GM18526 (cell line): Measurements from ENCODE around the gene TAF1B.

Source experiments
- POLR2A ChIP-seq: IDR thresholded peaks from 3 replicates; pipeline ENCODE4 v1.6.1; 2011; ENCODE audit not compliant: insufficient read length; ENCODE audit errors: extremely low read depth

TAF1B gene

DNA sequence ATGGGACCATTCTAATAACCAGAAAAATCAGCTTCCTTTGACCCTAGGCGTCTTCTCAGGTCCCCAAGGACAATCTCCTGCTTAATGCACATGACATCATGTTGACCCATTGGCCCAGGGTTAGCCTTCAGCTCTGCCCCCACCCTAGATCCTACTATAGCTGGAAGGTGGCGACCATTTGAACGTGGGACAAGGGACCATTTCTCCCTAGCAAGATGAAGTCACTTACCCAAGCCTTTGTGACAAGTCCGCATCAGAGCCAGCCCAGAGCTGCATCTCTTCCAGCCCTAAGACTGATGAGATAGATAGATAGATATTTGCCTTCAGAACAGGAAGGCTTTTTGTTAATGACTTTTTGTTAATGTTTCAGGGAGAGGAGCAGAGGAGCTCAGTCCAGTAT is 28.2 kb upstream of the TAF1B start:
- no peak for TF ChIP-seq POLR2A

DNA sequence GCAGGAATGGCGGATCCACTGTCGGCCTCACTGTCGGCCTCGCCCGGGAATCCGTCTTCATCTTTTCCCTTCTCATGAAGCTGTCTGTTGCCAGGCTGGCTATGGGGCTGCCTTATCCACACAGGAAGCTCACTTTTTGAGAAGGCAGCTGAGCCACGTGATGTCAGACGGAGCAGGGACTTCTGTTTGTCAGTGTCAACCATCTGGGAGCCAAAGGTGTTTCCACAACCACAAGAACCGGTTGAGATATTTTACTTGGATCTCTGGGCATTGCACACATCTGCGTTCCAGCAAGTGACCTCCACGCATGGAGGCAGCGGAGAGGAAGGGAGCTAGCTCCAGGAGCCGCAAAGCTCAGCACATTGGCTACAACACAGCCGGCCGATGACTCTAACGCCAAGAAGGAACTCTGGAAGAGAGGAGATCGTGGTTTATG is 27.4 kb upstream of the TAF1B start:
- TF ChIP-seq POLR2A, result no peak

DNA sequence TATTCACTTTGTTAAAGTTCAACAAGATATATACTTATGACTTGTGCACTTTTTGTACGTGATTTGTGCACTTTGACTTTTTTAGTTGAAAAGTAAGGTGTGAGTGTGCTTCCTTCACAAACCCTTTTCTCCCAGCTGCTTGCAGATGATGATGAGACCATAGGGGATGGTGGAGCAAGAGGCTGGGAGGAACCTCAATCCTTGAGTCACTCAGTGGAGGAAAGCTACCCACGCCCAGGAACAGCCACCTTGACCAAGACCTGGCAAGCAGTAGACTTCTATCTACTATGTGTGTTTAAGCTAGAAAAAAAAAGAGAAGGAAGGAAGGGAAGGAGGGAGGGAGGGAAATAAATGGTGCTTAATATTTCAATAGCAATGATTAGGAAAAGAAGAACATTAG is 25.2 kb upstream of the TAF1B start:
- no peak for TF ChIP-seq POLR2A

DNA sequence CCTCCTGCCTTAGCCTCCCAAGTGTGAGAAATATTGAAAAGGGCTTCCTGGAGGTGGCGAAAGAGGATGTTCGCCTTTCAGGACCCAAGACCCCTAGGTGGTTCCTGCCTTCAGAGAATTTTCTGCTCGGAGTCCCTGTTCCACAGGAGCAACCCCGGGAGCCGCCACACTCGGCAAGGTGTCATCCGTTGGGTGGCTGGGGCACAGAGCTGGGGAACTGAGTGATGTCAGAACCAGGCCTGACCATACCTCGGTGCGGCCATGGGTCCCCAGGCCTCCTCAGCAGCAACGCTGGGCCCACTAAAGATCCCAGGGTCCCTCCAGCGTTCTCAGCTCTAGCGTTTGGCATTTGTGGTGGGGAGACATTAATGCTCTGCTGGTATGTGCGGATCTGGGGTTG is 23.7 kb upstream of the TAF1B start:
- no peak for TF ChIP-seq POLR2A

DNA sequence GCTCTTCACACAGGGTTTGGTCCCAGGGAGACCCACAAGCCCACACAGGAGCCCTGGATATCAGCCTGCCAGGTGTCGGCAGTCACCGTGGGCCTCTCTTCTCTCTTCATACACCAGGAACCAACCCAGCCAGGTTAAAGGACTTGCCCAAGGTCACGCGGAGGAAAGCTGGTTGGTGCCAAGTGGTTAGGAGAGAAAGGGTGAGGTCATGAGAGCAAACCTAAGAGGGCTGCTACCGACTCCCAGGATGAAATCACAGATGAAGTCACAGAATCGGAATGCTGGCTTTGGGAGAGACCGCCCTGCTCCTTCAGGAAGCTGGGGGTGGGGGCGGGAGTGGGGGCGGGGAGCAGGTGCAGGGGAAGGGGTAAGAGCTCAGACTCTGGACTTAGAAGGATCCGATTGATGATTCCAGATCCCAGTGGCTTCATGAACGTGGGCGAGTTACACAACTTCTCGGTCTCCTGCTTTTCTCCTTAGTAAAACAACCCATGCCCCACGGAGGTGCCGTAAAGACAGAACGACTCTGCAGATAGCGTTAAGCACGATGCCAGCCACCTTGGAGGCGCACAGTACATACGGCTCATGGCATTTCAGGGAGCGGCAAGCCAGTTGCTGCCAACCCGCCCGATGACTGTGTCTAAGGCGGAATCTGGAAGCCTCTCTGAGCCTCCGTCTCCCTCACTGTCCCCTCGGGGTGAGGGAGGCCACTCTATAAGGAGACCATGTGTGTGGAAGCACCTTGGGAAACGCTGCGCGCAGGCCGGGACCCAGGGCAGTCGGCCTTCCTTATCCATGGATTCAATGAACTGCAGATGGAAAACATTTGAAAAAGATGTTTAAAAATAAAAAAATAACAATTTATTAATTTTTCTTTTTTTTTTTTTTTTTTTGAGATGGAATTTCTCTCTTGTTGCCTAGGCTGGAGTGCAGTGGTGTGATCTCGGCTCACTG is 23.0 kb upstream of the TAF1B start:
- TF ChIP-seq POLR2A, result no peak

DNA sequence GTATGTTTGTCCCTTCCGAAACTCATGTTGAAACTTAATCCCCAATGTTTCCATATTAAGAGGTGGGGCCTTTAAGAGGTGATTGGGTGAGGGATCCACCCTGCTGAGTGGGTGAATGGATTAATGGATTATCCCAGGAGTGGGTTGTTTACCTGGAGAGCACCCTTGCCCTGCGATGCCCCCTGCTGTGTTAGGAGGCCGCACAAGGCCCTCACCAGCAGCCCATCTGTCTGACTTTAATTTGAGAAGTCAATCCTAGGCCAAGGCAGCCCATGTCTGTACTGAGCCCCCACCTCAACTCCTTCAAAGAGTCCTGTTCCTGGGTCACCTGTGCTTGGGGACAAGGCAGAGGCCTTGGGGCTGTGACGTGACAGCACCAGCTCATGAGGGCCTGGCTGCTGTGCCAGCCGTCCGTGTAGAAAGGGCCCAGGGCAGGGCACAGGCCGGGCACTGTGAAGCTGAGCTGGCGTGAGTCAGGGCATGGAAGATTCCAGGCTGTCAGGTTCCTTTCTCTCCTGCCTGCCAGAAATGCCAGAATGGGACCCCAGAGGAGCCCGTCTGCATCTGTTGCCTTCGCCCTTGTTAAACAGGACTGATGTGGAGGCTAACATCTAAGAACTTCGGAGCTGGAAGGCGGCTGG is 21.3 kb upstream of the TAF1B start:
- TF ChIP-seq POLR2A, result no peak

DNA sequence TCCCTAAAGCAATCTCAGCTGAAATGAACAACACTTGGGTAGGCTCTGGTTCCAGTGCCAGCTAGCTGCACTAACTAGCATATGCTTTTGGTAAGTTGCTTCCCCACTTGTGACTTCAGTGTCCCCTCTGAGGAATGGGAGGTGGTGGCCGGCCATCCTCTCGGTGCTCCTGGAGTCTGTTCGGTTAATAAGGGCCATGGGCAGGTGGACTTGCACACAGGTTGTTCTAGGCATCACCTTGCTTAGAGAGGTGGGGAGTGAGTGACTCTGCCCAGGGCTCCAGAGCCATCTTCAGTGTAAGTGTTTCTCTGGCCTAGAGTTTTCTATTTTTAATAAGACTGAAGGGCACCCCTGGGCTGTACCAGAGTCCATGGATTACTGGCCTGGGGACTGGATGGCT is 18.8 kb upstream of the TAF1B start:
- no peak for TF ChIP-seq POLR2A

DNA sequence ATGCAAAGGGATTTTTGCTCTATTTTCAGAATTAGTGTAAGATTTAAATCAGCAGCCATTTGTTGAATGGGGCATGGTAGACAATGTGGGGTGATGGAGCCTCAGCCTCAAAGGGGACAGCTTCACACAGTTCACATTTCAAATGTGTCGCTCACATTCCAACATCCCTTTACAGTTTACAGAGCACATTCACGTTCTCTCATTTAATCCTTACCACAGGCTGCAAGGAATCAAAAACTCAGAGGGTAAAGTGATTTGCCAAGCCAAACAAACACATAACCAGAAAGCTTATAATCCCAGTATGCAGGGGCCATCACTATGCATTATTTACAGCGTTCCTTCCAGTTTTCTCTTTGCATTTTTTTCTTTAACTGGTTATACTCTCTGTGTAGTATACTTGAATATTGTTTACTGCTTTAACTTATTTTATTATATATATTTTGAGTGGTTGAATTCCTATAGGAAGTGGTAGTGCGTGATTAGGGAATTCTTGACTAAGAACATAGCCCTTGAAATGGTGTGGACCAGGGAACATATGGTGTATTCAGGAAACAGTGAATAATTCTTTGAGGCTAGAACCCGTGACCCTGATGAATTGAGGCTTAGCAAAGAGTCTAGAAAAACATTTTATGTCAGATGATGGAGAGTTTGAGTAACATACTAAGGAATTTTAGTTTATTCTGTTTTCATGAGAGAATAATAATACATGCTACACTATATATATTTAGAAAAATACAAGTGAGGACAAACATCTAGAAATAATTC is 18.1 kb upstream of the TAF1B start:
- TF ChIP-seq POLR2A, result no peak

DNA sequence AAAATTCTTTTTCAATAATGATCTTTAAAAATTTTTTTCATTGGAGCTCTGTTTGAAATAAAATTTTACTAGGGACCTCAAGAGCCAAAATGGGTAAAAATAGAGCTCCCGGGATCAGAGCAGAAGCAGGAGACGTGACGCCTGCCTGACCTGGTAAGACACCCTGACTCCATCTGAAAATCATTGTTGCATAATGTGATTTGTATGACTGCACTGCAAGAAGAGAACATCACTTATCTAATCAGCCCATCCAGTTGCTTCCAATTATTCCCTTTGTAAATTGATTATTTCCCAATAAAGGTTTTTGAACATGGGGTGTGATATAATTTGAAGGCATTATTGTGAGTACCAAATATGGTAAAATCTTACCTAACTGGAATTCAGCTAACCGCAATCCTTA is 17.1 kb upstream of the TAF1B start:
- no peak for TF ChIP-seq POLR2A

DNA sequence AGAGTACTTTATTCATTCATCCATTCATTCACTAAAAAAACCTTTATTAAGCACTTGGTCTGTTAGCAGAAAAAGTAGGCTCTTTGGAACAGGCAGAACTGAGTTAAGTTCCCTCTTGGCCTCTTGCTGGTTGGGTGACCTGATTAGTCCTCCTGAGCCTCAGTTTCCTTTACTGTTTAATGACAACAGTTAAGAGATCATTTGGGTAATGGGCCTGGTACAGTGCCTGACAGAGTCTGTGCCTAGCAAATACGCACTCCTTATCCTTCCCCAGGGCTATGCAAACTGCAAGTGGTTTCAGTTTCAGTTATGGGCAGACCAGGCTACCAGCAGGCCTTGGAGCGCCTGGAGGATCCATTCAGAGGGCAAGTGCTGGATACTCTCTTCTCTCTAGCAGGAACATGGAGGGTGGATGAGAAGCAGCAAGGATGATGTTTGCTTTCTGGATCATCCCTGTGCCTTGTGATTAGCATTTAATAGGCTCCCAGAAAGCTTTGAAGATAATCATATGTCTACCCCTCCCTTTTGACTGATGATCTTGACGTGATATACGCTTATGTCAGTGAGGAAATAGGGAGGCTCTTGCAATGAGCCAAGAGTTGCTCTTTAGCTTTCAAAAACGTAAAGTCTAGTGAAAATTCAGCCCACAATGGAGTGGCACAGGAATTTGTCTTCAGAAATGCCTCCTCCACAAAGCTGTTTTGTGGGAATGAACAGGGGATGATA is 12.4 kb upstream of the TAF1B start:
- TF ChIP-seq POLR2A, result no peak

DNA sequence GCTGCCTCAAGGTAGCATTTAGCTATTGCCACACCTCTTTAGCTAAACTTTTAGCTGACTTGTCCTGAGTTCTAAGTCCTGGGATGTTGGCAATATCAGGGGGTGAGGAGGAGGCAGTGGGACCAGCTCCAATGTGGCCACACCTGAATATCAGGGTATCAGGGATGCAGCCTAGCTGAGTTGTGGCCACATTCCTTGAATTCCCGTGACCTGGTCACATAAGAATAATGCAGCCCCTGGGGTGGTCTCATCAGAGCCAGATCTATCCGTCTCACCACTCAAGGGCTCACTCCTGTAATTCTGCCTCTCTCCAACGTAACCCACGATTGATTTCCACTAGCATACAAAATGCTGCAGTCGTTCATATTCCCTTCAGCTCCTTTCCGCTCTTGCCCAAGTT is 11.6 kb upstream of the TAF1B start:
- no peak for TF ChIP-seq POLR2A

DNA sequence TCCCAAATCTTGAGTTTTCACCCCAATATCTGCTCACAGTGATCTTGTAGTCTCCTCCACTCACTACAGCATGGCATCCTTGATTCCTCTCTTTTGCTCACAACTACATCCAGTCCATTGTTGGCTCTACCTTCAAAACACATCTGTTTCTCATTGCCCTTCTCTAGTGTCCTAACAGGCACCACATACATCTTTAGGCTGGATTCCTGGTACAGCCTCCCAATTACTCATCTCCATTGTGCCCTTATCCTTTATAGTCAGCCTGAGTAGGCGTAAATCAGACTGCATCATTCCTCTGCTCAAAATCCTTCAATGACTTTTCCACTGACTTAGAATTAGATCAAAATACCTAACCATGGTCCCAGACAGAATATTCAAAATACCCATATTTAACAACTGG is 10.7 kb upstream of the TAF1B start:
- no peak for TF ChIP-seq POLR2A

DNA sequence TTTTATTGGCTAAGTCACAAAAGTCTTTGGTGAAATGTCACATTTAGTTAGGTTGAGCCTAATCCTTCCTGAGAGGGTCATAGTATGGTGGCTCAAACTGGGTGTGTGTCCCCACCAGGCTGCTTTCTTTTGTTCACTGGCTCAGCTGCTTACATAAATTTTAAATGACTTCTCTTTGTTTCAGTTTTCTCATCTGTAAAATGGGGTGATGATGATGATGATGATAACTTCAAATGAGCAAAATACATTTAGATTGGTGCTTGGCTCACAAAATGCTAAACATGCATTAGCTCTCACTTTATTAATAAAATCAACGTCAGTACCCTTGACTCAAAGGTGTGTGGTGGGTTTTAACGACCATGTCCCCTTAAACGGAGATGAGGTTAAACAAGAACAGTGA is 7.2 kb upstream of the TAF1B start:
- no peak for TF ChIP-seq POLR2A

DNA sequence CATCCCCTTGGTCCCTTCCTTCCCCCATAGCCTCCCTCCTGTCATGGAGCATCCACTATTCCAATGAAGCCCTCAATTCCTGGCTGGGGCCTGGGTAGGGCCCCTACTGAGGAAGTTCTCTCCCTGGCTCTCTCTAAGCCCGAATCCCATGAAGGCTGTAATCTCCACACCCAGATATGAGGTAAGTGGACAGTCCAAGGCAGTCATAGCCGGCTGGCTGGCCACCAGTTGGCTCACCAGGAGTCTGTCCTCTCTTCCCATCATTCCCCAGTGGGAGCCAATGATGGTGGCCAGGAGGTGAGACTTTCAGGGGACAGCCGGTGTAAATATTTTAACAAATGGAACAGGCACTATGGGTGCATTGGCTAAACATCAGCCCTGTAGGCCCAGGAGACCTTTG is 6.8 kb upstream of the TAF1B start:
- TF ChIP-seq POLR2A, result no peak

DNA sequence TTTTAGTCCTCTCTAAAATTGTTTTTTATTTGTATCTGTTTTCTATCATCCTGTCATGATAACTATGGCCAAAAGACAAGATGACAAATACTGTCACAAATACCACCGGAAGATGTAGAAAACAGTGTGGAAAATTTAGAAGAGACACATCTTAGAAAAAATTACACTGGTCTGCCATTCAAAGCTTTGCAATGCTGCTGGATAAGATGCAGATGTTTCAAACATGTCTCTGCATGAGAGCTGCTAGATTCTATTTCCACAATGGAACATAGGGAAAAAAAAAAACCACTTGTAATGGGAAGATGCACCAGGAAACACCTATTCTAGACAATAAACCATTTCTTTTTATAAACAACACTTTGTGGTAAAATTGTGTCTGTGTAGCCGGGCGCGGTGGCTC is 5.8 kb upstream of the TAF1B start:
- no peak for TF ChIP-seq POLR2A
